H1 (cell line): Measurements from ENCODE around the gene UBE2O. TPM values are rescaled to one million over a fixed set of nuclear protein-coding genes. Genes with fewer than 3 reads are reported as not detected.

Source experiments
- CTCF ChIA-PET: fragments of 300-600 bp; sonication (Branson Sonifier 250); formaldehyde crosslinking; loops from one replicate; lab custom pipeline; 2021; ENCODE audit not compliant: partially characterized antibody; lab: Charles Lee
- POLR2A ChIA-PET: fragments of 300-600 bp; sonication (Branson Sonifier 250); formaldehyde crosslinking; loops from one replicate; lab custom pipeline; 2021; ENCODE audit warnings: inconsistent platforms; ENCODE audit not compliant: partially characterized antibody; lab: Charles Lee
- DNase-seq, 2 experiments: peaks; one replicate each; pipeline versions ENCODE4 v3.0.0 to v3.0.0-alpha.2; 2010 to 2022; ENCODE audit warnings: low spot score in 2 of 2, low read depth in 1 of 2, mixed read lengths in 1 of 2
- FAIRE-seq: peaks from 2 replicates; lab custom pipeline; 2011; peaks lifted over from hg19 to GRCh38; lab: Jason Lieb, UNC
- H2AFZ ChIP-seq: 2 replicates; pipeline ENCODE4 v1.8.1; 2012; ENCODE audit warnings: low read length, inconsistent platforms
- H2AK5ac ChIP-seq: 2 replicates; pipeline ENCODE4 v1.6.1; 2013; ENCODE audit warnings: low read depth, low read length
- H2BK120ac ChIP-seq: replicated peaks from 2 replicates; pipeline ENCODE3; 2013; ENCODE audit warnings: low read depth, low read length, inconsistent platforms
- H2BK12ac ChIP-seq: 2 replicates; pipeline ENCODE4 v1.6.1; 2013; ENCODE audit warnings: low read depth, low read length
- H2BK15ac ChIP-seq: 2 replicates; pipeline ENCODE4 v1.6.1; 2013; ENCODE audit warnings: low read length
- H2BK20ac ChIP-seq: 2 replicates; pipeline ENCODE4 v1.6.1; 2013; ENCODE audit warnings: low read length
- H2BK5ac ChIP-seq: 2 replicates; pipeline ENCODE4 v1.6.1; 2013; ENCODE audit warnings: low read depth, low read length
- H3K14ac ChIP-seq: 2 replicates; pipeline ENCODE4 v1.6.1; 2013; ENCODE audit warnings: inconsistent platforms; ENCODE audit not compliant: insufficient read length
- H3K18ac ChIP-seq: 2 replicates; pipeline ENCODE4 v1.6.1; 2013; ENCODE audit warnings: low read length; ENCODE audit errors: extremely low read depth
- H3K23ac ChIP-seq: 2 replicates; pipeline ENCODE4 v1.6.1; 2013; ENCODE audit warnings: inconsistent platforms; ENCODE audit not compliant: insufficient read length
- H3K23me2 ChIP-seq: 2 replicates; pipeline ENCODE4 v1.6.1; 2013; ENCODE audit warnings: low read depth, low read length
- H3K27ac ChIP-seq: 2 replicates; pipeline ENCODE4 v1.6.1; 2011; ENCODE audit warnings: low read depth, low read length, inconsistent platforms
- H3K27me3 ChIP-seq, 4 experiments: replicated peaks in 1 of 4; 1 replicate in 1 of 4; 2 replicates in 3 of 4; pipeline versions ENCODE4 v1.6.1 to v1.8.1; 2011 to 2013; ENCODE audit warnings: low read length in 3 of 4, mild to moderate bottlenecking in 3 of 4, inconsistent platforms in 2 of 4, mixed read lengths in 2 of 4, moderate library complexity in 1 of 4; ENCODE audit not compliant: control insufficient read depth in 3 of 4, insufficient read depth in 3 of 4; ENCODE audit errors: extremely low read depth in 1 of 4
- H3K36me3 ChIP-seq, 4 experiments: 2 replicates each; pipeline versions ENCODE4 v1.6.1 to v1.8.1; 2011 to 2013; ENCODE audit warnings: mild to moderate bottlenecking in 4 of 4, low read length in 3 of 4, moderate library complexity in 2 of 4, control low read depth in 1 of 4, inconsistent platforms in 1 of 4; ENCODE audit not compliant: insufficient read depth in 4 of 4, control insufficient read depth in 2 of 4
- H3K4ac ChIP-seq: replicated peaks from 2 replicates; pipeline ENCODE3; 2013; ENCODE audit warnings: low read length, low read depth, mixed read lengths, inconsistent platforms; ENCODE audit not compliant: insufficient read length
- H3K4me1 ChIP-seq, 4 experiments: replicated peaks in 1 of 4; 1 replicate in 1 of 4; 2 replicates in 3 of 4; pipeline versions ENCODE4 v1.6.1 to v1.8.1; 2011 to 2013; ENCODE audit warnings: low read length in 3 of 4, inconsistent platforms in 2 of 4, mixed read lengths in 1 of 4; ENCODE audit not compliant: insufficient read depth in 4 of 4, control insufficient read depth in 3 of 4
- H3K4me2 ChIP-seq, 2 experiments: 2 replicates each; pipeline versions ENCODE4 v1.6.1 to v1.8.1; 2011 to 2013; ENCODE audit warnings: low read depth in 2 of 2, low read length in 2 of 2, control low read depth in 1 of 2, inconsistent platforms in 1 of 2, mild to moderate bottlenecking in 1 of 2; ENCODE audit not compliant: insufficient read depth in 1 of 2
- H3K4me3 ChIP-seq, 4 experiments: fragments of 200-600, 300-600 bp in 1 of 4; sonication (generic), shearing (Covaris generic), sonication (Bioruptor Twin) in 1 of 4; 2 replicates each; pipeline versions ENCODE4 v1.5.1 to v1.8.1; 2011 to 2016; ENCODE audit warnings: low read length in 4 of 4, low read depth in 3 of 4, control low read depth in 2 of 4, inconsistent platforms in 2 of 4, mild to moderate bottlenecking in 2 of 4, mixed read lengths in 1 of 4, moderate library complexity in 1 of 4; ENCODE audit not compliant: insufficient read depth in 2 of 4; ENCODE audit errors: extremely low read depth in 1 of 4
- H3K56ac ChIP-seq: replicated peaks from 2 replicates; pipeline ENCODE3; 2013; ENCODE audit warnings: low read depth, mild to moderate bottlenecking, mixed read lengths, low read length, inconsistent platforms; ENCODE audit not compliant: insufficient read length
- H3K79me1 ChIP-seq: 2 replicates; pipeline ENCODE4 v1.6.1; 2013; ENCODE audit warnings: low read depth, low read length, control low read depth
- H3K79me2 ChIP-seq, 2 experiments: 2 replicates each; pipeline versions ENCODE4 v1.6.1 to v1.8.1; 2012 to 2013; ENCODE audit warnings: low read length in 2 of 2, mild to moderate bottlenecking in 2 of 2, inconsistent platforms in 1 of 2; ENCODE audit not compliant: insufficient read depth in 2 of 2, control insufficient read depth in 1 of 2
- H3K9ac ChIP-seq, 4 experiments: replicated peaks in 1 of 4; 1 replicate in 1 of 4; 2 replicates in 3 of 4; pipeline versions ENCODE4 v1.6.1 to v1.8.1; 2011 to 2013; ENCODE audit warnings: low read depth in 3 of 4, low read length in 3 of 4, control low read depth in 2 of 4, mild to moderate bottlenecking in 2 of 4, moderate library complexity in 2 of 4, inconsistent platforms in 1 of 4; ENCODE audit errors: extremely low read depth in 1 of 4
- H3K9me3 ChIP-seq, 2 experiments: 2 replicates each; pipeline versions ENCODE4 v1.6.1 to v1.8.1; 2012 to 2013; ENCODE audit warnings: mild to moderate bottlenecking in 2 of 2, moderate library complexity in 2 of 2, control low read depth in 1 of 2, inconsistent platforms in 1 of 2, low read depth in 1 of 2, low read length in 1 of 2, mixed read lengths in 1 of 2; ENCODE audit not compliant: insufficient read depth in 2 of 2
- H4K20me1 ChIP-seq, 2 experiments: replicated peaks in 1 of 2; 2 replicates each; pipeline versions ENCODE3 to v1.8.1; 2011 to 2013; ENCODE audit warnings: inconsistent platforms in 2 of 2, low read length in 2 of 2, mild to moderate bottlenecking in 1 of 2; ENCODE audit not compliant: insufficient read depth in 2 of 2, control insufficient read depth in 1 of 2
- H4K5ac ChIP-seq: 2 replicates; pipeline ENCODE4 v1.6.1; 2013; ENCODE audit warnings: low read length, low read depth, mixed read lengths, inconsistent platforms; ENCODE audit not compliant: insufficient read length
- H4K8ac ChIP-seq: 2 replicates; pipeline ENCODE4 v1.8.0; 2013; ENCODE audit warnings: mild to moderate bottlenecking, moderate library complexity, low read length, inconsistent platforms; ENCODE audit not compliant: insufficient read depth; ENCODE audit errors: extremely low read depth
- H4K91ac ChIP-seq: replicated peaks from 2 replicates; pipeline ENCODE3; 2013; ENCODE audit warnings: low read length, mixed read lengths, inconsistent platforms; ENCODE audit not compliant: insufficient read length
- CBX8 ChIP-seq: fragments of 300-800, 300-1000 bp; sonication (generic); IDR thresholded peaks from 2 replicates; pipeline ENCODE4 v1.7.1; 2016; ENCODE audit warnings: low read depth, low read length, borderline replicate concordance
- GABPA ChIP-seq: IDR thresholded peaks from 2 replicates; pipeline ENCODE4 v1.6.1; 2011; ENCODE audit warnings: mild to moderate bottlenecking, low read length, moderate library complexity, borderline replicate concordance; ENCODE audit not compliant: insufficient read depth
- GTF2F1 ChIP-seq: IDR thresholded peaks from 2 replicates; pipeline ENCODE4 v1.6.1; 2012; ENCODE audit warnings: low read depth, low read length, improper control_type of control experiment, borderline replicate concordance
- RBBP5 ChIP-seq: IDR thresholded peaks from 2 replicates; pipeline ENCODE4 v1.7.1; 2012; ENCODE audit warnings: low read depth, mild to moderate bottlenecking, inconsistent platforms, low read length, moderate library complexity, borderline replicate concordance
- TAF7 ChIP-seq: optimal IDR thresholded peaks from 2 replicates; pipeline ENCODE3; 2011; ENCODE audit warnings: low read depth, mild to moderate bottlenecking, inconsistent platforms, low read length, moderate library complexity, borderline replicate concordance
- WGBS, 2 experiments: shearing (Covaris generic) in 1 of 2; methylation state at CpG; one replicate each; pipeline versions ENCODE4 v1.1.6 to v1.1.7; 2013 to 2015; ENCODE audit warnings: low lambda C conversion rate in 2 of 2, mixed read lengths in 2 of 2, inconsistent platforms in 1 of 2, low coverage in 1 of 2, missing lambda C conversion rate in 1 of 2; ENCODE audit not compliant: insufficient replicate concordance in 2 of 2, insufficient coverage in 1 of 2, insufficient read length in 1 of 2; ENCODE audit errors: extremely low coverage in 1 of 2, missing lambda C conversion rate in 1 of 2; 5-methylcytosine and 5-hydroxymethylcytosine counted together
- polyA plus RNA-seq, 7 experiments: library from polyadenylated mRNA; depleted of rRNA in 3 of 7; stranded (reverse) in 5 of 7; unstranded in 2 of 7; fragments of >200 nt in 5 of 7; fragments of 200-250 nt in 2 of 7; gene quantifications; 1 replicate in 5 of 7; 2 replicates in 1 of 7; 4 replicates in 1 of 7; pipeline versions ENCODE4 v1.2.1 to v1.2.3, GENCODE V29; 2011 to 2013; ENCODE audit warnings: missing spikeins in 2 of 7, mixed read lengths in 2 of 7
- total RNA-seq: library from RNA; stranded (reverse); fragmentation: NEBNext Ultra II Directional; extraction: Animal tissue kit (Norgen Biotek cat#: 25700); gene quantifications from 2 replicates; pipeline ENCODE4 v1.2.1, GENCODE V29; 2021

Gene UBE2O
- total and polyA plus RNA-seq, 2 of the 8 experiments (the other 6 are each of a cell fraction or from before 2014, with no cell fraction given): 24.4 to 63.0 TPM

GRCh38 chr17:76485569-76485968, 32.6 kb upstream of the UBE2O start:
- no peak for DNase-seq
- no peaks in the 10 kb centered on the region for H3K23me2 ChIP-seq
- H2BK15ac ChIP-seq: no peak overlapping the region
- no peak for FAIRE-seq
- peaks cover 1 to 2% of the 10 kb centered on the region in 2 experiments for H4K20me1 ChIP-seq
- H2BK120ac ChIP-seq: no peak overlapping the region
- no peaks in the 10 kb centered on the region for H3K79me2 ChIP-seq
- POLR2A ChIA-PET: interaction anchor here (1.0 kb wide), 1 partner anchor 32 kb away, joined by 3 read pairs; no protein-coding TSS in a partner anchor
- CTCF ChIA-PET: interaction anchor here (0.7 to 5.9 kb wide), 12 partner anchors 10 to 131 kb away, joined by 3 to 36 read pairs (median 3); partner anchors contain the start of gene AANAT
- no peak overlapping the region for H2BK20ac ChIP-seq
- H2BK5ac ChIP-seq: no peak overlapping the region
- no peak overlapping the region for H3K4me3 ChIP-seq
- no peak overlapping the region for H3K14ac ChIP-seq
- H4K5ac ChIP-seq: no peak overlapping the region
- no peak overlapping the region for H3K18ac ChIP-seq
- H3K4me1 ChIP-seq: no peaks in the 10 kb centered on the region
- H2BK12ac ChIP-seq: no peak overlapping the region
- H4K8ac ChIP-seq: no peak overlapping the region
- no peak overlapping the region for H3K9ac ChIP-seq
- no peak overlapping the region for H4K91ac ChIP-seq
- 81% methylated on average over 10 of the region's 11 CpGs; no CpG with 5 or more reads in 1 of the 2 experiments for WGBS, 2 experiments
- no peaks in the 10 kb centered on the region for H3K79me1 ChIP-seq
- TF ChIP-seq GABPA (no peak), TAF7 (no peak), CBX8 (no peak), GTF2F1 (no peak), RBBP5 (no peak)
- no peak overlapping the region for H3K23ac ChIP-seq
- no peak overlapping the region for H3K56ac ChIP-seq
- no peak overlapping the region for H3K27ac ChIP-seq
- H3K27me3 ChIP-seq: no peaks in the 10 kb centered on the region
- H2AK5ac ChIP-seq: no peak overlapping the region
- H3K36me3 ChIP-seq: no peaks in the 10 kb centered on the region; a peak in 1 of 8 replicates
- no peak overlapping the region for H3K4ac ChIP-seq
- H2AFZ ChIP-seq: no peak overlapping the region
- no peak overlapping the region for H3K4me2 ChIP-seq
- no peaks in the 10 kb centered on the region for H3K9me3 ChIP-seq
